WTC11 (cell line): ENCODE measurements around the gene PRRG1.

Source experiments
- CREB1 ChIP-seq: sonication (generic); formaldehyde crosslinking; IDR thresholded peaks from 2 replicates; pipeline ENCODE4 v1.8.0; 2023; ENCODE audit warnings: mild to moderate bottlenecking, missing genetic modification reagents
- E2F4 ChIP-seq: sonication (generic); formaldehyde crosslinking; IDR thresholded peaks from 2 replicates; pipeline ENCODE4 v1.8.1; 2022; ENCODE audit warnings: low read depth, mild to moderate bottlenecking, moderate library complexity, missing genetic modification reagents, borderline replicate concordance
- KAT7 ChIP-seq: sonication (generic); formaldehyde crosslinking; IDR thresholded peaks from 2 replicates; pipeline ENCODE4 v1.8.1; 2023; ENCODE audit warnings: missing genetic modification reagents, mild to moderate bottlenecking, borderline replicate concordance
- SP1 ChIP-seq: sonication (generic); formaldehyde crosslinking; conservative IDR thresholded peaks from 2 replicates; pipeline ENCODE4 v1.8.1; 2022; ENCODE audit warnings: missing genetic modification reagents
- ZMAT4 ChIP-seq: fragments of 250-450 bp; sonication (Bioruptor Pico); IDR thresholded peaks from 2 replicates; pipeline ENCODE4 v1.9.0; 2021; ENCODE audit warnings: mild to moderate bottlenecking
- TF ChIP-seq, protein P1 (sequence below): fragments of 200-600 bp; IDR thresholded peaks from 2 replicates; pipeline ENCODE4 v1.8.0; 2022; ENCODE audit warnings: antibody characterized with exemption
- TF ChIP-seq, protein P2 (sequence below): sonication (generic); formaldehyde crosslinking; IDR thresholded peaks from 2 replicates; pipeline ENCODE4 v1.8.1; 2023; ENCODE audit warnings: mild to moderate bottlenecking, missing genetic modification reagents, borderline replicate concordance
- TF ChIP-seq, protein P3 (sequence below): sonication (generic); formaldehyde crosslinking; IDR thresholded peaks from 2 replicates; pipeline ENCODE4 v1.8.1; 2023; ENCODE audit warnings: mild to moderate bottlenecking, missing genetic modification reagents

GRCh38 chrX:37353646-37354045 is 4.5 kb downstream of the PRRG1 start:
- TF ChIP-seq, protein P1, sequence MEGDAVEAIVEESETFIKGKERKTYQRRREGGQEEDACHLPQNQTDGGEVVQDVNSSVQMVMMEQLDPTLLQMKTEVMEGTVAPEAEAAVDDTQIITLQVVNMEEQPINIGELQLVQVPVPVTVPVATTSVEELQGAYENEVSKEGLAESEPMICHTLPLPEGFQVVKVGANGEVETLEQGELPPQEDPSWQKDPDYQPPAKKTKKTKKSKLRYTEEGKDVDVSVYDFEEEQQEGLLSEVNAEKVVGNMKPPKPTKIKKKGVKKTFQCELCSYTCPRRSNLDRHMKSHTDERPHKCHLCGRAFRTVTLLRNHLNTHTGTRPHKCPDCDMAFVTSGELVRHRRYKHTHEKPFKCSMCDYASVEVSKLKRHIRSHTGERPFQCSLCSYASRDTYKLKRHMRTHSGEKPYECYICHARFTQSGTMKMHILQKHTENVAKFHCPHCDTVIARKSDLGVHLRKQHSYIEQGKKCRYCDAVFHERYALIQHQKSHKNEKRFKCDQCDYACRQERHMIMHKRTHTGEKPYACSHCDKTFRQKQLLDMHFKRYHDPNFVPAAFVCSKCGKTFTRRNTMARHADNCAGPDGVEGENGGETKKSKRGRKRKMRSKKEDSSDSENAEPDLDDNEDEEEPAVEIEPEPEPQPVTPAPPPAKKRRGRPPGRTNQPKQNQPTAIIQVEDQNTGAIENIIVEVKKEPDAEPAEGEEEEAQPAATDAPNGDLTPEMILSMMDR, result no peak
- no peak for TF ChIP-seq KAT7
- TF ChIP-seq E2F4 (CRISPR knock-in tag), result no peak
- TF ChIP-seq, protein P2, sequence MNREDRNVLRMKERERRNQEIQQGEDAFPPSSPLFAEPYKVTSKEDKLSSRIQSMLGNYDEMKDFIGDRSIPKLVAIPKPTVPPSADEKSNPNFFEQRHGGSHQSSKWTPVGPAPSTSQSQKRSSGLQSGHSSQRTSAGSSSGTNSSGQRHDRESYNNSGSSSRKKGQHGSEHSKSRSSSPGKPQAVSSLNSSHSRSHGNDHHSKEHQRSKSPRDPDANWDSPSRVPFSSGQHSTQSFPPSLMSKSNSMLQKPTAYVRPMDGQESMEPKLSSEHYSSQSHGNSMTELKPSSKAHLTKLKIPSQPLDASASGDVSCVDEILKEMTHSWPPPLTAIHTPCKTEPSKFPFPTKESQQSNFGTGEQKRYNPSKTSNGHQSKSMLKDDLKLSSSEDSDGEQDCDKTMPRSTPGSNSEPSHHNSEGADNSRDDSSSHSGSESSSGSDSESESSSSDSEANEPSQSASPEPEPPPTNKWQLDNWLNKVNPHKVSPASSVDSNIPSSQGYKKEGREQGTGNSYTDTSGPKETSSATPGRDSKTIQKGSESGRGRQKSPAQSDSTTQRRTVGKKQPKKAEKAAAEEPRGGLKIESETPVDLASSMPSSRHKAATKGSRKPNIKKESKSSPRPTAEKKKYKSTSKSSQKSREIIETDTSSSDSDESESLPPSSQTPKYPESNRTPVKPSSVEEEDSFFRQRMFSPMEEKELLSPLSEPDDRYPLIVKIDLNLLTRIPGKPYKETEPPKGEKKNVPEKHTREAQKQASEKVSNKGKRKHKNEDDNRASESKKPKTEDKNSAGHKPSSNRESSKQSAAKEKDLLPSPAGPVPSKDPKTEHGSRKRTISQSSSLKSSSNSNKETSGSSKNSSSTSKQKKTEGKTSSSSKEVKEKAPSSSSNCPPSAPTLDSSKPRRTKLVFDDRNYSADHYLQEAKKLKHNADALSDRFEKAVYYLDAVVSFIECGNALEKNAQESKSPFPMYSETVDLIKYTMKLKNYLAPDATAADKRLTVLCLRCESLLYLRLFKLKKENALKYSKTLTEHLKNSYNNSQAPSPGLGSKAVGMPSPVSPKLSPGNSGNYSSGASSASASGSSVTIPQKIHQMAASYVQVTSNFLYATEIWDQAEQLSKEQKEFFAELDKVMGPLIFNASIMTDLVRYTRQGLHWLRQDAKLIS (CRISPR knock-in tag), result no peak
- TF ChIP-seq, protein P3, sequence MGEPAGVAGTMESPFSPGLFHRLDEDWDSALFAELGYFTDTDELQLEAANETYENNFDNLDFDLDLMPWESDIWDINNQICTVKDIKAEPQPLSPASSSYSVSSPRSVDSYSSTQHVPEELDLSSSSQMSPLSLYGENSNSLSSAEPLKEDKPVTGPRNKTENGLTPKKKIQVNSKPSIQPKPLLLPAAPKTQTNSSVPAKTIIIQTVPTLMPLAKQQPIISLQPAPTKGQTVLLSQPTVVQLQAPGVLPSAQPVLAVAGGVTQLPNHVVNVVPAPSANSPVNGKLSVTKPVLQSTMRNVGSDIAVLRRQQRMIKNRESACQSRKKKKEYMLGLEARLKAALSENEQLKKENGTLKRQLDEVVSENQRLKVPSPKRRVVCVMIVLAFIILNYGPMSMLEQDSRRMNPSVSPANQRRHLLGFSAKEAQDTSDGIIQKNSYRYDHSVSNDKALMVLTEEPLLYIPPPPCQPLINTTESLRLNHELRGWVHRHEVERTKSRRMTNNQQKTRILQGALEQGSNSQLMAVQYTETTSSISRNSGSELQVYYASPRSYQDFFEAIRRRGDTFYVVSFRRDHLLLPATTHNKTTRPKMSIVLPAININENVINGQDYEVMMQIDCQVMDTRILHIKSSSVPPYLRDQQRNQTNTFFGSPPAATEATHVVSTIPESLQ (CRISPR knock-in tag), result no peak
- TF ChIP-seq ZMAT4, result no peak
- TF ChIP-seq CREB1 (CRISPR knock-in tag), result no peak
- no peak for TF ChIP-seq SP1
